CD4-positive, alpha-beta T cell treated with Interleukin-17A for 4 hours (primary cell): ENCODE results near the gene SH3BGRL2.
"Not testable (repeated sequence)": the region's sequence is repeated elsewhere in the genome, so short reads cannot be mapped to it uniquely, and the experiment has no call there.

ENCODE experiments used
- DNase-seq: peaks from one replicate; pipeline ENCODE4 v3.0.0-alpha.2; 2020; ENCODE audit warnings: mixed read lengths

The SH3BGRL2 gene

GRCh38 chr6:79704200-79704599 lies 73.1 kb downstream of the SH3BGRL2 start:
- no peak for DNase-seq

- DNase-seq, result no peak
Observed at GRCh38 chr6:79705456-79705995, 74.4 kb downstream of the SH3BGRL2 start.

- DNase-seq, result no peak
Observed at GRCh38 chr6:79706527-79706926, 75.4 kb downstream of the SH3BGRL2 start.

GRCh38 chr6:79707621-79708020 lies 76.5 kb downstream of the SH3BGRL2 start:
- no peak for DNase-seq

GRCh38 chr6:79708095-79708791 lies 77.1 kb downstream of the SH3BGRL2 start:
- DNase-seq, result no peak

- no peak for DNase-seq
Observed at GRCh38 chr6:79710127-79710526, 79.0 kb downstream of the SH3BGRL2 start.

- no peak for DNase-seq
Observed at GRCh38 chr6:79711167-79711566, 80.0 kb downstream of the SH3BGRL2 start.

- no peak for DNase-seq
Observed at GRCh38 chr6:79712144-79712543, 81.0 kb downstream of the SH3BGRL2 start.

GRCh38 chr6:79712616-79713135 lies 81.5 kb downstream of the SH3BGRL2 start:
- DNase-seq, result no peak

GRCh38 chr6:79713701-79714322 lies 82.7 kb downstream of the SH3BGRL2 start:
- peak; percentile 70 for DNase-seq

- no peak for DNase-seq
Observed at GRCh38 chr6:79717989-79718388, 86.9 kb downstream of the SH3BGRL2 start.

GRCh38 chr6:79718509-79719247 lies 87.5 kb downstream of the SH3BGRL2 start:
- no peak for DNase-seq

GRCh38 chr6:79719248-79719960 lies 88.3 kb downstream of the SH3BGRL2 start:
- DNase-seq, result no peak

GRCh38 chr6:79724816-79725215 lies 93.7 kb downstream of the SH3BGRL2 start:
- DNase-seq, result no peak

GRCh38 chr6:79731471-79731870 lies 100.3 kb downstream of the SH3BGRL2 start:
- DNase-seq, result no peak

- no peak for DNase-seq
Observed at GRCh38 chr6:79733388-79733787, 102.3 kb downstream of the SH3BGRL2 start.

- no peak for DNase-seq
Observed at GRCh38 chr6:79734374-79734773, 103.2 kb downstream of the SH3BGRL2 start.

GRCh38 chr6:79735183-79735582 lies 104.1 kb downstream of the SH3BGRL2 start:
- DNase-seq, result no peak

- DNase-seq, result no peak
Observed at GRCh38 chr6:79737172-79737571, 106.0 kb downstream of the SH3BGRL2 start.

- no peak for DNase-seq
Observed at GRCh38 chr6:79742030-79742429, 110.9 kb downstream of the SH3BGRL2 start.

GRCh38 chr6:79745282-79745681 lies 114.2 kb downstream of the SH3BGRL2 start:
- DNase-seq, result not testable (repeated sequence)

- not testable (repeated sequence) for DNase-seq
Observed at GRCh38 chr6:79746325-79746724, 115.2 kb downstream of the SH3BGRL2 start.

- DNase-seq, result no peak
Observed at GRCh38 chr6:79750806-79751205, 119.7 kb downstream of the SH3BGRL2 start.
